ENCODE measurements around the gene MVK. TPM values are rescaled to one million over a fixed set of nuclear protein-coding genes. Genes with fewer than 3 reads are reported as not detected.

The MVK gene
- total and polyA plus RNA-seq, 2 experiments from 2014 or later, result 16.7 to 40.1 TPM

DNA sequence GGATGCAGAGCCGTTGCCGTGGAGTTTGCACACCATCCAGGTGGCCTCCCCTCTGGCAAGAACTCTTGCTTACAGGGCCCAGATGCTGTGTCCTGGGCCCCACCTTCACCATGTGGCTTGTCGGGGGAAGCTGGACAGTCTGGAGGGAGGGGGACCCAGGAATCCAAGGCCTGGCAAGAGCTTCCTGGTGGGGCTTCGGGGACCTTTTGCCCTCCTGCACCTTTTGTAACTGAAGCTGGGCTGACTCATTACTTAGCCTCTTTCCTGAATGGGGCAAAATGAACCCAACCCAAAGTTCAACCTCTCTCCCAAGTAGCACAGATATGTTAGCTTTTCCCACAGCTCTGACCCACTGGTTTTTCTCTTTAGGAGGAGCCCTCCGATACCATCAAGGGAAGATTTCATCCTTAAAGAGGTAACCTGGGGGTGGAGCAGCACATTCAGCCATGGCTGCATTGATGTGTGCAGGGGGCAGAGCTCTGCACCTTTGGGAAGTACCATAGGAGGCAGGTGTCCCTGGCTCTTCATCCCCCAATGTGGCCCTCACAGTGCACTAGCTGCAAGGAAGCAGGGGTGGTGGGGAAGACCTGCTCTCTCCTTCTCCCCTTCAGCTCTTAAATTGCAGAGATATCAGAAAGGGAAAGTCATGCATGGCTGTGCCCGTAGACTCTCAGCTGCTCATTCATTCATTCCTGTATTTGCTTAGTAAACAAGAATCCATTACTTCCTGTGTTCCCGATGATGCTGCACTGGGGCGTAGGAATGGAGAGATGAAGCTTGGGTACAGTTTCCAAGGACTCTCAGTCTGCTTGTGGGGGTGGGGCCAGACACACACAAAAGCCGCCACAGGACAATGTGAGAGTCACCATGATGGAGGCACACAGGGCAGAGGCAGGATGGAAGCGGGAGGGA is 13.0 kb downstream of the MVK start (continued):
- TF ChIP-seq, protein P1, sequence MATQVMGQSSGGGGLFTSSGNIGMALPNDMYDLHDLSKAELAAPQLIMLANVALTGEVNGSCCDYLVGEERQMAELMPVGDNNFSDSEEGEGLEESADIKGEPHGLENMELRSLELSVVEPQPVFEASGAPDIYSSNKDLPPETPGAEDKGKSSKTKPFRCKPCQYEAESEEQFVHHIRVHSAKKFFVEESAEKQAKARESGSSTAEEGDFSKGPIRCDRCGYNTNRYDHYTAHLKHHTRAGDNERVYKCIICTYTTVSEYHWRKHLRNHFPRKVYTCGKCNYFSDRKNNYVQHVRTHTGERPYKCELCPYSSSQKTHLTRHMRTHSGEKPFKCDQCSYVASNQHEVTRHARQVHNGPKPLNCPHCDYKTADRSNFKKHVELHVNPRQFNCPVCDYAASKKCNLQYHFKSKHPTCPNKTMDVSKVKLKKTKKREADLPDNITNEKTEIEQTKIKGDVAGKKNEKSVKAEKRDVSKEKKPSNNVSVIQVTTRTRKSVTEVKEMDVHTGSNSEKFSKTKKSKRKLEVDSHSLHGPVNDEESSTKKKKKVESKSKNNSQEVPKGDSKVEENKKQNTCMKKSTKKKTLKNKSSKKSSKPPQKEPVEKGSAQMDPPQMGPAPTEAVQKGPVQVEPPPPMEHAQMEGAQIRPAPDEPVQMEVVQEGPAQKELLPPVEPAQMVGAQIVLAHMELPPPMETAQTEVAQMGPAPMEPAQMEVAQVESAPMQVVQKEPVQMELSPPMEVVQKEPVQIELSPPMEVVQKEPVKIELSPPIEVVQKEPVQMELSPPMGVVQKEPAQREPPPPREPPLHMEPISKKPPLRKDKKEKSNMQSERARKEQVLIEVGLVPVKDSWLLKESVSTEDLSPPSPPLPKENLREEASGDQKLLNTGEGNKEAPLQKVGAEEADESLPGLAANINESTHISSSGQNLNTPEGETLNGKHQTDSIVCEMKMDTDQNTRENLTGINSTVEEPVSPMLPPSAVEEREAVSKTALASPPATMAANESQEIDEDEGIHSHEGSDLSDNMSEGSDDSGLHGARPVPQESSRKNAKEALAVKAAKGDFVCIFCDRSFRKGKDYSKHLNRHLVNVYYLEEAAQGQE (IDR thresholded peaks at IDR 0.05; ENCODE audit: unreplicated experiment), result no peak
- TF ChIP-seq POLR2AphosphoS5 (IDR thresholded peaks at IDR 0.05; ENCODE audit: low read depth), result no peak
- TF ChIP-seq, protein P2, sequence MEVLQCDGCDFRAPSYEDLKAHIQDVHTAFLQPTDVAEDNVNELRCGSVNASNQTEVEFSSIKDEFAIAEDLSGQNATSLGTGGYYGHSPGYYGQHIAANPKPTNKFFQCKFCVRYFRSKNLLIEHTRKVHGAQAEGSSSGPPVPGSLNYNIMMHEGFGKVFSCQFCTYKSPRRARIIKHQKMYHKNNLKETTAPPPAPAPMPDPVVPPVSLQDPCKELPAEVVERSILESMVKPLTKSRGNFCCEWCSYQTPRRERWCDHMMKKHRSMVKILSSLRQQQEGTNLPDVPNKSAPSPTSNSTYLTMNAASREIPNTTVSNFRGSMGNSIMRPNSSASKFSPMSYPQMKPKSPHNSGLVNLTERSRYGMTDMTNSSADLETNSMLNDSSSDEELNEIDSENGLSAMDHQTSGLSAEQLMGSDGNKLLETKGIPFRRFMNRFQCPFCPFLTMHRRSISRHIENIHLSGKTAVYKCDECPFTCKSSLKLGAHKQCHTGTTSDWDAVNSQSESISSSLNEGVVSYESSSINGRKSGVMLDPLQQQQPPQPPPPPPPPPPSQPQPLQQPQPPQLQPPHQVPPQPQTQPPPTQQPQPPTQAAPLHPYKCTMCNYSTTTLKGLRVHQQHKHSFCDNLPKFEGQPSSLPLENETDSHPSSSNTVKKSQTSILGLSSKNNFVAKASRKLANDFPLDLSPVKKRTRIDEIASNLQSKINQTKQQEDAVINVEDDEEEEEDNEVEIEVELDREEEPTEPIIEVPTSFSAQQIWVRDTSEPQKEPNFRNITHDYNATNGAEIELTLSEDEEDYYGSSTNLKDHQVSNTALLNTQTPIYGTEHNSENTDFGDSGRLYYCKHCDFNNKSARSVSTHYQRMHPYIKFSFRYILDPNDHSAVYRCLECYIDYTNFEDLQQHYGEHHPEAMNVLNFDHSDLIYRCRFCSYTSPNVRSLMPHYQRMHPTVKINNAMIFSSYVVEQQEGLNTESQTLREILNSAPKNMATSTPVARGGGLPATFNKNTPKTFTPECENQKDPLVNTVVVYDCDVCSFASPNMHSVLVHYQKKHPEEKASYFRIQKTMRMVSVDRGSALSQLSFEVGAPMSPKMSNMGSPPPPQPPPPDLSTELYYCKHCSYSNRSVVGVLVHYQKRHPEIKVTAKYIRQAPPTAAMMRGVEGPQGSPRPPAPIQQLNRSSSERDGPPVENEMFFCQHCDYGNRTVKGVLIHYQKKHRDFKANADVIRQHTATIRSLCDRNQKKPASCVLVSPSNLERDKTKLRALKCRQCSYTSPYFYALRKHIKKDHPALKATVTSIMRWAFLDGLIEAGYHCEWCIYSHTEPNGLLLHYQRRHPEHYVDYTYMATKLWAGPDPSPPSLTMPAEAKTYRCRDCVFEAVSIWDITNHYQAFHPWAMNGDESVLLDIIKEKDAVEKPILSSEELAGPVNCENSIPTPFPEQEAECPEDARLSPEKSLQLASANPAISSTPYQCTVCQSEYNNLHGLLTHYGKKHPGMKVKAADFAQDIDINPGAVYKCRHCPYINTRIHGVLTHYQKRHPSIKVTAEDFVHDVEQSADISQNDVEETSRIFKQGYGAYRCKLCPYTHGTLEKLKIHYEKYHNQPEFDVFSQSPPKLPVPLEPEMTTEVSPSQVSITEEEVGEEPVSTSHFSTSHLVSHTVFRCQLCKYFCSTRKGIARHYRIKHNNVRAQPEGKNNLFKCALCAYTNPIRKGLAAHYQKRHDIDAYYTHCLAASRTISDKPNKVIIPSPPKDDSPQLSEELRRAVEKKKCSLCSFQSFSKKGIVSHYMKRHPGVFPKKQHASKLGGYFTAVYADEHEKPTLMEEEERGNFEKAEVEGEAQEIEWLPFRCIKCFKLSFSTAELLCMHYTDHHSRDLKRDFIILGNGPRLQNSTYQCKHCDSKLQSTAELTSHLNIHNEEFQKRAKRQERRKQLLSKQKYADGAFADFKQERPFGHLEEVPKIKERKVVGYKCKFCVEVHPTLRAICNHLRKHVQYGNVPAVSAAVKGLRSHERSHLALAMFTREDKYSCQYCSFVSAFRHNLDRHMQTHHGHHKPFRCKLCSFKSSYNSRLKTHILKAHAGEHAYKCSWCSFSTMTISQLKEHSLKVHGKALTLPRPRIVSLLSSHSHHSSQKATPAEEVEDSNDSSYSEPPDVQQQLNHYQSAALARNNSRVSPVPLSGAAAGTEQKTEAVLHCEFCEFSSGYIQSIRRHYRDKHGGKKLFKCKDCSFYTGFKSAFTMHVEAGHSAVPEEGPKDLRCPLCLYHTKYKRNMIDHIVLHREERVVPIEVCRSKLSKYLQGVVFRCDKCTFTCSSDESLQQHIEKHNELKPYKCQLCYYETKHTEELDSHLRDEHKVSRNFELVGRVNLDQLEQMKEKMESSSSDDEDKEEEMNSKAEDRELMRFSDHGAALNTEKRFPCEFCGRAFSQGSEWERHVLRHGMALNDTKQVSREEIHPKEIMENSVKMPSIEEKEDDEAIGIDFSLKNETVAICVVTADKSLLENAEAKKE (CRISPR knock-in tag; IDR thresholded peaks at IDR 0.05), result no peak

DNA sequence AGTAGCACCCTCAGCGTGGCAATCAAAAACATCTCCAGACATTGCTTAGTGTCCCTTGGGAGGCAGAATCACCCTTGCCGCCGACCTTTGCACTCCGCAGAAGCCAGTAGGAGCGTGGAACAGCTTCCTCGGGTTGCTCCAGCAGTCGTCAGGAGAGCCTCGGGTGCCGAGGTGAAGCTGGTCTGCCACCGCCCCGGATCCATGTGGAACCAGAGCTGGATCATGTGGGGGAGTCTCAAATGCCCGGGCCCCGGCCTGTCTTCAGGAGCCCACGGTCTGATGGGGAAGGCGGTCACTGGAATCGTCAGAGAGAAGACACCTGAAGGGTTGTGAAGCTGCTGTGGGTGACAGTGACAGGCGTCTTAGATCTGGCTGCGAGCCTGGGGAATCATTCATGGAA is 14.3 kb downstream of the MVK start:
- ATAC-seq, result no peak
- H2AFZ ChIP-seq, result no peak overlapping the region
- peaks cover 5% of the 10 kb centered on the region for H3K27me3 Mint-ChIP-seq (ENCODE audit: insufficient read depth, low read depth, poor library complexity)
- peaks cover 20% of the 10 kb centered on the region for H3K36me3 Mint-ChIP-seq (ENCODE audit: low read depth)
- no peak for DNase-seq (ENCODE audit: low spot score)
- H3K4me3 Mint-ChIP-seq, result no peak overlapping the region
- H3K27ac Mint-ChIP-seq, result no peak overlapping the region
- no peaks in the 10 kb centered on the region; the same call in 1 of the 2 replicates for H4K20me1 ChIP-seq (replicated peaks; ENCODE audit: insufficient read depth)
- no peaks in the 10 kb centered on the region for H3K4me1 ChIP-seq (ENCODE audit: insufficient read depth)
- H3K36me3 ChIP-seq (ENCODE audit: insufficient read depth), result peaks cover 7% of the 10 kb centered on the region; the same call in 1 of the 2 replicates
- no peaks in the 10 kb centered on the region for H3K4me1 Mint-ChIP-seq
- no peaks in the 10 kb centered on the region for H3K79me2 ChIP-seq (replicated peaks; ENCODE audit: insufficient read depth)
- no peak overlapping the region for H3K4me2 ChIP-seq
- H3K27me3 ChIP-seq (ENCODE audit: insufficient read depth), result no peaks in the 10 kb centered on the region
- no peaks in the 10 kb centered on the region for H3K9me2 ChIP-seq (ENCODE audit: insufficient read depth)
- no peaks in the 10 kb centered on the region for H3F3A ChIP-seq (replicated peaks; ENCODE audit: low read depth)
- no peak overlapping the region for H3K27ac ChIP-seq (ENCODE audit: low read depth)
- H3K9me3 Mint-ChIP-seq, result no peaks in the 10 kb centered on the region
- H3K4me3 ChIP-seq, result no peak overlapping the region
- TF ChIP-seq, protein P3, sequence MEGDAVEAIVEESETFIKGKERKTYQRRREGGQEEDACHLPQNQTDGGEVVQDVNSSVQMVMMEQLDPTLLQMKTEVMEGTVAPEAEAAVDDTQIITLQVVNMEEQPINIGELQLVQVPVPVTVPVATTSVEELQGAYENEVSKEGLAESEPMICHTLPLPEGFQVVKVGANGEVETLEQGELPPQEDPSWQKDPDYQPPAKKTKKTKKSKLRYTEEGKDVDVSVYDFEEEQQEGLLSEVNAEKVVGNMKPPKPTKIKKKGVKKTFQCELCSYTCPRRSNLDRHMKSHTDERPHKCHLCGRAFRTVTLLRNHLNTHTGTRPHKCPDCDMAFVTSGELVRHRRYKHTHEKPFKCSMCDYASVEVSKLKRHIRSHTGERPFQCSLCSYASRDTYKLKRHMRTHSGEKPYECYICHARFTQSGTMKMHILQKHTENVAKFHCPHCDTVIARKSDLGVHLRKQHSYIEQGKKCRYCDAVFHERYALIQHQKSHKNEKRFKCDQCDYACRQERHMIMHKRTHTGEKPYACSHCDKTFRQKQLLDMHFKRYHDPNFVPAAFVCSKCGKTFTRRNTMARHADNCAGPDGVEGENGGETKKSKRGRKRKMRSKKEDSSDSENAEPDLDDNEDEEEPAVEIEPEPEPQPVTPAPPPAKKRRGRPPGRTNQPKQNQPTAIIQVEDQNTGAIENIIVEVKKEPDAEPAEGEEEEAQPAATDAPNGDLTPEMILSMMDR (conservative IDR thresholded peaks at IDR 0.05; ENCODE audit: low read depth in 2 of 2), result no peak
- TF ChIP-seq, protein P1 (IDR thresholded peaks at IDR 0.05; ENCODE audit: unreplicated experiment), result no peak
- TF ChIP-seq POLR2AphosphoS5 (IDR thresholded peaks at IDR 0.05; ENCODE audit: low read depth) (no peak), JUNB (IDR thresholded peaks at IDR 0.05; ENCODE audit: unreplicated experiment) (no peak), NANOG (IDR thresholded peaks at IDR 0.05; ENCODE audit: borderline replicate concordance) (no peak), STAT1 (IDR thresholded peaks at IDR 0.05; ENCODE audit: unreplicated experiment) (no peak), EZH2 (IDR thresholded peaks at IDR 0.05; ENCODE audit: low read depth, unreplicated experiment) (no peak)
